Stimulated activated CD8-positive, alpha-beta memory T cell treated with anti-CD3 and anti-CD28 coated beads, Interleukin-12 subunit alpha, Interleukin-12 subunit beta, amount 100 ng/mL, for 4 hours (primary cell): ENCODE results near the gene BEST2.
"Not testable (repeated sequence)": the region's sequence is repeated elsewhere in the genome, so short reads cannot be mapped to it uniquely, and the experiment has no call there.

ENCODE experiments used
- DNase-seq: peaks from one replicate; pipeline ENCODE4 v3.0.0-alpha.2; 2020; ENCODE audit warnings: low read depth

Gene BEST2

GRCh38 chr19:12788042-12788681, 36.6 kb downstream of the BEST2 start:
- DNase-seq, result no peak

GRCh38 chr19:12788682-12789097, 37.1 kb downstream of the BEST2 start:
- peak; percentile 25 for DNase-seq

GRCh38 chr19:12789098-12789903, 37.7 kb downstream of the BEST2 start:
- DNase-seq, result no peak

- DNase-seq, result peak; percentile 87
Observed at GRCh38 chr19:12789904-12790619, 38.5 kb downstream of the BEST2 start.

GRCh38 chr19:12790628-12791344, 39.2 kb downstream of the BEST2 start:
- no peak for DNase-seq

GRCh38 chr19:12791345-12792050, 39.9 kb downstream of the BEST2 start, which contains the start of gene JUNB:
JUNB (plus strand) TSS chr19:12791486; CDS start chr19:12791772, 286 bp downstream.
- DNase-seq, result peak; percentile 95

- DNase-seq, result peak; percentile 72
Observed at GRCh38 chr19:12792051-12792852, 40.7 kb downstream of the BEST2 start.

- no peak for DNase-seq
Observed at GRCh38 chr19:12792853-12793289, 41.3 kb downstream of the BEST2 start.

GRCh38 chr19:12793290-12794195, 42.0 kb downstream of the BEST2 start:
- peak; percentile 95 for DNase-seq

GRCh38 chr19:12794196-12794941, 42.8 kb downstream of the BEST2 start:
- no peak for DNase-seq

GRCh38 chr19:12794971-12795381, 43.4 kb downstream of the BEST2 start:
- DNase-seq, result no peak

GRCh38 chr19:12796146-12797071, 44.8 kb downstream of the BEST2 start:
- peak; percentile 55 for DNase-seq

- no peak for DNase-seq
Observed at GRCh38 chr19:12797141-12797587, 45.6 kb downstream of the BEST2 start.

- DNase-seq, result not testable (repeated sequence)
Observed at GRCh38 chr19:12797607-12798006, 46.0 kb downstream of the BEST2 start.

GRCh38 chr19:12799742-12800465, 48.3 kb downstream of the BEST2 start:
- no peak for DNase-seq

GRCh38 chr19:12800466-12800770, 48.8 kb downstream of the BEST2 start:
- no peak for DNase-seq

GRCh38 chr19:12800923-12801465, 49.4 kb downstream of the BEST2 start:
- DNase-seq, result no peak
